Measurements from ENCODE around the gene ASPRV1. TPM values are rescaled to one million over a fixed set of nuclear protein-coding genes. Genes with fewer than 3 reads are reported as not detected.

The ASPRV1 gene
- total RNA-seq (1 to 10 TPM; 2.7 to 5.3 (median 4.1) TPM), polyA plus RNA-seq (1 to 10 TPM; 1.2 to 2.0 (median 1.9) TPM)
- long read RNA-seq, donor 1, partial matches to known transcripts: 0 of 1 reads
- long read RNA-seq, donor 1, other reads (novel, unspliced or antisense): 0 of 1 reads
- long read RNA-seq, donor 2, partial matches to known transcripts: 0 of 1 reads
- long read RNA-seq, donor 2, other reads (novel, unspliced or antisense): 0 of 1 reads

DNA sequence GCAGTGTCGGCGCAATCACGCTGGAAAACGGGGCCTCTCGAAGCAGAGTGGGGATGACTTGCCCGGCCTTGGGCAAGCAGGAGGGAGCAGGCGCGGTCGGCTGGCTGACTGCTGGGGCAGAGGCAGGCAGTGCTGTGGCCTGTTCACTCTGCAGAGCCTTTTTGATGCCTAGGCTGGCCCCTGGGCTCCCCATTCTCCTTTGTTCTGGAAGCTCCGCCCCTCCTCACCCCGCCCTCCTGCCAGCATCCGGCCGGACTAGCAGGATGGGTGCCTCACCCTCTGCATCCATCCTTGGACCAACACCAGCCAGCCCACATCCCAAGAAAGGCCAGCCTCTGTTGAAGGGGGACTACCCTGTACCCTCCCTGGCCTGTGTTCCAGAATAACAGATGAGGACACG lies at the start of gene ASPRV1:
Gene ASPRV1, minus strand, starts transcription at position 136 of the 400 bp plus-strand sequence. CDS start 195 bp downstream, outside the sequence.
- H3K36me3 ChIP-seq: peaks cover 0 to 5% (median 0%) of the 10 kb centered on the region in 6 donors
- peaks cover 0 to 13% (median 0%) of the 10 kb centered on the region in 6 donors for H3K4me1 ChIP-seq
- H3K27ac ChIP-seq: peak within 1 kb of the TSS in 2 of 8 donors; percentile 5 to 45
- H3K4me3 ChIP-seq: no peak within 1 kb of the TSS
- H3K9me3 ChIP-seq: no peaks in the 10 kb centered on the region
- no peak for DNase-seq
- no peaks in the 10 kb centered on the region for H3K27me3 ChIP-seq (replicated peaks in 1 of 7)
- WGBS, 5 donors: 88 to 95% (median 90%) methylated on average over 14 of the region's 14 CpGs
- intact Hi-C loops (cut with DNase I; ENCODE audit: low total_unique reads): no loop called here
- TF ChIP-seq POLR2A (IDR thresholded peaks at IDR 0.05) (no peak), POLR2AphosphoS5 (IDR thresholded peaks at IDR 0.05) (no peak), CTCF (IDR thresholded peaks at IDR 0.05 in 8 of 11, conservative IDR thresholded peaks at IDR 0.05 in 3 of 11) (no peak)

- Histone ChIP-seq H3K4me1 (peaks cover 0 to 20% (median 6%) of the 10 kb centered on the region in 6 donors), H3K4me3 (no peak overlapping the region), H3K36me3 (peaks cover 0 to 33% (median 0%) of the 10 kb centered on the region in 6 donors), H3K27me3 (replicated peaks in 1 of 7) (no peaks in the 10 kb centered on the region), H3K27ac (peak overlapping the region in 3 of 8 donors; percentile 34 to 51 (median 39)), H3K9me3 (no peaks in the 10 kb centered on the region)
- no peak for DNase-seq
- intact Hi-C loops (cut with DNase I; ENCODE audit: low total_unique reads): no loop called here
- TF ChIP-seq CTCF (IDR thresholded peaks at IDR 0.05 in 8 of 11, conservative IDR thresholded peaks at IDR 0.05 in 3 of 11) (no peak), POLR2A (IDR thresholded peaks at IDR 0.05) (no peak), POLR2AphosphoS5 (IDR thresholded peaks at IDR 0.05) (no peak)
- WGBS, 5 donors: 58 to 75% (median 64%) methylated on average over 2 of the region's 2 CpGs
Measured at GRCh38 chr2:70010576-70011111, 49.2 kb upstream of the ASPRV1 start.

DNA sequence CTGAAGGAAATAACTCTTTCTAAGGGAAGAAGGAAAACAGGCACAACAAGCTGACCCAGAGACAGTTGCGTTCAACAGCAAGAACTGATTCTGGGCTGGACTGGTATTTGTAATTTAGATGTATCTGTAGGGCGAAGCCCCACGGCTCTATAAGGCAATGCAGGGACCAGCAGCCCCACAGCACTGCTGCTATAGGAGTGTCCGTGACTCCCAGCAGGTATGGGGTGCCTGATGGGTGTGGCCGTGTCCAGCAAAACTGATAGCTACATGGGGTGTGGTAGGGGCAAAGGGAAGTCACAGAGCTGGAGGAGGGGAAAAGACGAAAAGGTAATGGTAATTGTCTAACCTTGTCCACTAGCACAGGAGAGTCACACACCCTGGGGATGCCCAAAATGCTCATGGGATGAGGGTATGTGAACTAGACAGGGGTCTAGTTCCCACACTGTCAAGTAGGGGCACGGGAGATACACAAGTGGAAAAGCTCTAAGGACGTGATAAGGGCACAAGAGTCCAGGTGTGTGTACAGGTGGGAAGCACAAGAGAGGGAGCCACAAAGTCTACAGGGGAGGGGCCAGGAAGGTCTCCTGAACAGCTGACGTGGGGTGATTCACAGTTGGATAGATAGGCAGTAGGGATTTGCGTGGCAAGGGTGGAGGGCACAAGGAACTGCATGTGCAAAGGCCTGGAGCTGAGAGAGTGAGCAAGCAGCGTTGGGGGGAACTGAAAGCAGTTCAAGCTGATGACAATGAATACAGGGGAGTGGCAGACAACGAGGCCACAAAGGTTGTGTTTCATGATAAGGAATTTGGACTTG lies 48.5 kb upstream of the ASPRV1 start:
- H3K9me3 ChIP-seq: no peaks in the 10 kb centered on the region
- intact Hi-C loops (cut with DNase I; ENCODE audit: low total_unique reads): no loop called here

DNA sequence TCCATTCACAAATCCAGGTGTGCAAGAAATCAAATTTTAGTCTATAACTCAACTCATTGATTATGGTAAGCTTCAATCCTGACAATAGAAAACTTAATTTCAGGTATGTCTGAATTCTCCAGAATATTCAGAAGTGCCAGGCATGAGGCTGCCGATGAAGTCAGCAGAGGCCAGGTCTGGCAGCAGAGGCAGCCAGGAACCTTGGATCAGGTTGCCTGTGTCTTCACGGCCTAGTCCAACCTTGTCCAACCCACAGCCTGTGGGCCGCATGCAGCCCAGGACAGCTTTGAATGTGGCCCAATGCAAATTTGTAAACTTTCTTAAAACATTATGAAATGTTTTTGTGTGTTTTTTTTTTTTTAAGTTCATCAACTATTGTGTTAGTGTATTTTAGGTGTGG lies 46.9 kb upstream of the ASPRV1 start:
- Histone ChIP-seq H3K4me1 (peaks cover 0 to 20% (median 6%) of the 10 kb centered on the region in 6 donors), H3K27ac (no peak overlapping the region), H3K27me3 (replicated peaks in 1 of 7) (no peaks in the 10 kb centered on the region), H3K36me3 (peaks cover 0 to 17% (median 0%) of the 10 kb centered on the region in 6 donors), H3K9me3 (no peaks in the 10 kb centered on the region), H3K4me3 (no peak overlapping the region)
- TF ChIP-seq CTCF (IDR thresholded peaks at IDR 0.05 in 8 of 11, conservative IDR thresholded peaks at IDR 0.05 in 3 of 11): no peak
- no peak for TF ChIP-seq POLR2AphosphoS5 (IDR thresholded peaks at IDR 0.05)
- no peak for TF ChIP-seq POLR2A (IDR thresholded peaks at IDR 0.05)
- WGBS, 5 donors: 91 to 99% (median 97%) methylated on average over 3 of the region's 3 CpGs
- intact Hi-C loops (cut with DNase I; ENCODE audit: low total_unique reads): no loop called here
- no peak for DNase-seq

More for the DNA sequence above, 48.5 kb upstream of the ASPRV1 start:
- Histone ChIP-seq H3K27me3 (replicated peaks in 1 of 7) (no peaks in the 10 kb centered on the region), H3K27ac (peak overlapping the region in 3 of 8 donors; percentile 34 to 51 (median 39)), H3K4me3 (no peak overlapping the region), H3K4me1 (peaks cover 0 to 20% (median 6%) of the 10 kb centered on the region in 6 donors), H3K36me3 (peaks cover 0 to 26% (median 0%) of the 10 kb centered on the region in 6 donors)
- 73 to 86% (median 79%) methylated on average over 12 of the region's 12 CpGs for WGBS, 5 donors
- DNase-seq: no peak
- TF ChIP-seq POLR2AphosphoS5 (IDR thresholded peaks at IDR 0.05) (peak in 1 of 3 donors; percentile 43), POLR2A (IDR thresholded peaks at IDR 0.05) (no peak)

Measured in spleen (tissue), 13 donors.